Subcutaneous abdominal adipose tissue (tissue), 5 donors: ENCODE data around the gene MAP4.
A peak's percentile ranks its signal among the peaks of the same experiment; 100 is the strongest.

Experiments used
- H3K27ac ChIP-seq: one replicate; pipeline ENCODE4 v1.7.0; 2013; ENCODE audit warnings: low read depth, mild to moderate bottlenecking, inconsistent platforms, low read length, moderate library complexity
- H3K27me3 ChIP-seq, 5 donors: one replicate each; pipeline ENCODE4 v1.7.0; 2013; ENCODE audit warnings: low read length in 5 of 5, inconsistent platforms in 1 of 5; ENCODE audit not compliant: control insufficient read depth in 5 of 5, insufficient read depth in 4 of 5
- H3K36me3 ChIP-seq, 5 donors: one replicate each; pipeline ENCODE4 v1.7.0; 2013; ENCODE audit warnings: low read length in 5 of 5; ENCODE audit not compliant: control insufficient read depth in 5 of 5, insufficient read depth in 5 of 5
- H3K4me1 ChIP-seq, 5 donors: one replicate each; pipeline ENCODE4 v1.7.0; 2013; ENCODE audit warnings: low read length in 5 of 5, mild to moderate bottlenecking in 3 of 5, moderate library complexity in 1 of 5; ENCODE audit not compliant: control insufficient read depth in 5 of 5, insufficient read depth in 5 of 5
- H3K4me3 ChIP-seq, 5 donors: one replicate each; pipeline ENCODE4 v1.7.0; 2013; ENCODE audit warnings: low read length in 5 of 5, low read depth in 1 of 5
- H3K9ac ChIP-seq, 5 donors: one replicate each; pipeline ENCODE4 v1.7.0; 2013; ENCODE audit warnings: low read length in 5 of 5, mild to moderate bottlenecking in 4 of 5, moderate library complexity in 3 of 5
- H3K9me3 ChIP-seq, 5 donors: one replicate each; pipeline ENCODE4 v1.7.0; 2013; ENCODE audit warnings: low read length in 5 of 5; ENCODE audit not compliant: control insufficient read depth in 5 of 5
- donor health status: healthy.
- donor health status: healthy.
- donor health status: healthy.
- donor health status: healthy.
- donor health status: healthy.

Gene MAP4

GRCh38 chr3:47802734-47803479 is 213.3 kb downstream of the MAP4 start, which contains the start of gene DHX30:
Gene DHX30 (plus strand): TSS chr3:47803138. CDS start chr3:47810684, 7,546 bp downstream.
- H3K9ac ChIP-seq, result peak within 1 kb of the TSS; percentile 88 to 99 (median 96)
- peak within 1 kb of the TSS; percentile 80 to 92 (median 85) for H3K4me3 ChIP-seq
- H3K9me3 ChIP-seq, result no peaks in the 10 kb centered on the region
- H3K27me3 ChIP-seq, result no peaks in the 10 kb centered on the region
- peak within 1 kb of the TSS; percentile 99 for H3K27ac ChIP-seq
- H3K36me3 ChIP-seq, result peaks cover 0 to 3% (median 2%) of the 10 kb centered on the region in 5 donors
- H3K4me1 ChIP-seq, result peaks cover 4 to 18% (median 11%) of the 10 kb centered on the region in 5 donors
